ENCODE measurements around the gene RIPK4.

Gene RIPK4

GRCh38 chr21:41691205-41692184, 75.4 kb downstream of the RIPK4 start:
- Histone ChIP-seq H3K27me3 (ENCODE audit: control insufficient read depth, insufficient read depth, low read length) (no peaks in the 10 kb centered on the region), H3K9ac (ENCODE audit: low read length) (no peak overlapping the region), H3K27ac (ENCODE audit: low read depth, low read length) (no peak overlapping the region), H3K4me3 (ENCODE audit: low read length) (no peak overlapping the region), H3K36me3 (ENCODE audit: control insufficient read depth, insufficient read depth, low read length) (no peaks in the 10 kb centered on the region), H3K4me1 (ENCODE audit: control insufficient read depth, insufficient read depth, low read length) (no peaks in the 10 kb centered on the region)
